Prostate gland (tissue), 2 donors: ENCODE data around the gene GPR31. TPM values are rescaled to one million over a fixed set of nuclear protein-coding genes. Genes with fewer than 3 reads are reported as not detected.
"Not testable (repeated sequence)": the region's sequence is repeated elsewhere in the genome, so short reads cannot be mapped to it uniquely, and the experiment has no call there.

ENCODE experiments used
- DNase-seq: peaks from one replicate; pipeline ENCODE4 v3.0.0-alpha.2; 2019; ENCODE audit warnings: low spot score
- H3K27ac ChIP-seq, 2 donors: fragments of 200-600 bp; sonication (generic); 2 replicates each; pipeline ENCODE4 v1.5.1; 2017 to 2019
- H3K27me3 ChIP-seq: fragments of 200-600 bp; sonication (generic); replicated peaks from 2 replicates; pipeline ENCODE4 v1.5.1; 2019; ENCODE audit not compliant: insufficient read depth
- H3K36me3 ChIP-seq, 2 donors: fragments of 200-600 bp; sonication (generic); 1 replicate in 1 of 2; 2 replicates in 1 of 2; pipeline versions ENCODE4 v1.5.1 to v1.8.1; 2017 to 2019
- H3K4me1 ChIP-seq: fragments of 200-600 bp; sonication (generic); replicated peaks from 2 replicates; pipeline ENCODE4 v1.5.1; 2019
- H3K4me3 ChIP-seq, 2 donors: fragments of 200-600 bp; sonication (generic); 2 replicates each; pipeline ENCODE4 v1.5.1; 2017 to 2019
- H3K9me3 ChIP-seq: fragments of 200-600 bp; sonication (generic); 2 replicates; pipeline ENCODE4 v1.5.1; 2017
- CTCF ChIP-seq, 4 experiments: fragments of 200-600 bp in 2 of 4; fragments of 450-650 bp in 2 of 4; sonication (generic) in 2 of 4; IDR thresholded peaks; 1 replicate in 3 of 4; 2 replicates in 1 of 4; pipeline ENCODE4 v1.5.1; 2016 to 2019; ENCODE audit warnings: antibody characterized with exemption in 4 of 4, mild to moderate bottlenecking in 2 of 4, moderate library complexity in 2 of 4
- POLR2A ChIP-seq: fragments of 450-650 bp; IDR thresholded peaks from one replicate; pipeline ENCODE4 v1.6.1; 2016; ENCODE audit warnings: antibody characterized with exemption, mild to moderate bottlenecking
- POLR2AphosphoS5 ChIP-seq: sonication (generic); formaldehyde crosslinking; IDR thresholded peaks from one replicate; pipeline ENCODE4 v1.6.1; 2017; ENCODE audit warnings: antibody characterized with exemption
- WGBS: methylation state at CpG from one replicate; pipeline ENCODE4 v1.1.5; 2018; 5-methylcytosine and 5-hydroxymethylcytosine counted together
- intact Hi-C: fragments of 100-400 bp; cut with DNase I; formaldehyde crosslinking; loops from one replicate; pipeline ENCODE4 v1.14.2; 2022
- total RNA-seq, 2 donors: library from RNA; depleted of rRNA; stranded (reverse); fragments of >200 nt; gene quantifications; one replicate each; pipeline ENCODE4 v1.1.0, GENCODE V29; 2016

The GPR31 gene
- total RNA-seq, 2 donors from 2014 or later: not detected

DNA sequence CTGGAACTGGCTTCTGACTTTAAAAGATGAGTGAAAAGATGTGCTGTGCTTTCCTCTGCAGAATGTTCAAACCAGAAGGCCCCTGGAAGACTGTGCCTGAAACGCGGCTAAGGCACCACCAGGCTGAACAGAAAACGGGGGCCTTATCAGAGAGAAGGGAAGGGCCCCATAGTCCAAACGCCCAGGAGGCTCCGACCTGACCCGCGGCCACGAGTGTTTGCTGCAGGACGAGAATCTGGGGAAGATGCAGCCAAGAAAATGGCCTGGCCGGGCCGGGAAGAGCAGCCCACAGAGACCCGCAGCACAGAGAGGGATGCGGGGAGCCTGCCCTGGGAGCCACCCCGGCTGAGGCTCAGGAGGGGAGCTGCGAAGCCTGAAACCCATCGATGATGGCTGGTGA, 10.5 kb upstream of the GPR31 start:
- intact Hi-C loops, H3K36me3 ChIP-seq, H3K4me1 ChIP-seq, H3K27me3 ChIP-seq, DNase-seq, H3K4me3 ChIP-seq, H3K9me3 ChIP-seq, H3K27ac ChIP-seq: not testable (repeated sequence)
- 79% methylated on average over 16 of the region's 16 CpGs for WGBS

DNA sequence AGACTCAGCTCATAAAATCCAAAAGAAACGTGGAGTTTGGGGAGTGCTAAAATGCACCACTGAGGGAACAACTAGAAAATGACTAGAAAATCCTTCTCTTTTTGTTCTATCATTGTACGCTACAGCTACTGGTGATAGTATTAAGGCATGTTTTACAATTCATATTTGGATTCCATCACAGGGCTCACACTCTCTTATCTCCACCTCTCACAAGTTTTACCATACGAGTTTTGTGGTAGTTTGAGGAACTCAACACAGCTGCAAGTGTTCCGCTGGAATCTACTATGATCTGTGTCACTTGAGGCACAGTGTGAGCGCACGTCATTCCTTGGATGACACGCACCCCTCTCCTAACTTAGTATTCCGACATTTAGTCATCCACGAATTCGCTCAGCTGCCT, 9.9 kb upstream of the GPR31 start:
- H3K9me3 ChIP-seq, H3K36me3 ChIP-seq, H3K27me3 ChIP-seq, intact Hi-C loops, H3K4me3 ChIP-seq, H3K4me1 ChIP-seq, H3K27ac ChIP-seq, DNase-seq: not testable (repeated sequence)
- WGBS: 90% methylated on average over 10 of the region's 10 CpGs

- no peak for DNase-seq
- no peaks in the 10 kb centered on the region for H3K36me3 ChIP-seq
- H3K4me3 ChIP-seq: no peak overlapping the region
- intact Hi-C loops: no loop called here
- H3K27me3 ChIP-seq: peaks cover 7% of the 10 kb centered on the region
- TF ChIP-seq POLR2A: no peak
- TF ChIP-seq POLR2AphosphoS5: no peak
- TF ChIP-seq CTCF (IDR thresholded peaks at IDR 0.05): no peak
- no peaks in the 10 kb centered on the region for H3K4me1 ChIP-seq
- H3K9me3 ChIP-seq: no peaks in the 10 kb centered on the region
- WGBS: 82% methylated on average over 2 of the region's 2 CpGs
- H3K27ac ChIP-seq: no peak overlapping the region
Observed at GRCh38 chr6:167165858-167166471, 8.2 kb upstream of the GPR31 start.

DNA sequence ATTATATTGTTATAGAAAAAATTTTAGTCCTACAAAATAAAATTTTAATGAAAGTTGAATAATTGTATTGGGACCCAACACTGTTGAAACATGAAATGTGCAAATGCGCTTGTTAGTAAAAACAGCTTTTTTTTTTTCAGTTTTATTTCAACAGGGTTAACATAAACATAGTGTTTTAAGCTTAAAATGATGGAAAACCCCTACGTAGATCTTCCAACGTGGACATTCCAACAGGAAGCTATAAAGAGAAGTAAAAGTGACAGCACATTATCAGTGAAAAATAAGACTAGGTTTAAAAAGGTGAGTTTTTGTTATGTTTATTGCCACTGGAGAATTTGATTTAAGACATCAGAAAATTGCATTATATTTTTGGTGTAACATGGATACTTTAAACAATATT, 6.5 kb upstream of the GPR31 start:
- no peak for DNase-seq
- Histone ChIP-seq H3K4me1 (no peaks in the 10 kb centered on the region), H3K9me3 (no peaks in the 10 kb centered on the region), H3K4me3 (no peak overlapping the region), H3K27me3 (peaks cover 7% of the 10 kb centered on the region), H3K27ac (no peak overlapping the region), H3K36me3 (no peaks in the 10 kb centered on the region)
- 62% methylated on average over 3 of the region's 3 CpGs for WGBS
- intact Hi-C loops: no loop called here
- TF ChIP-seq POLR2AphosphoS5 (no peak), CTCF (IDR thresholded peaks at IDR 0.05) (no peak), POLR2A (no peak)

DNA sequence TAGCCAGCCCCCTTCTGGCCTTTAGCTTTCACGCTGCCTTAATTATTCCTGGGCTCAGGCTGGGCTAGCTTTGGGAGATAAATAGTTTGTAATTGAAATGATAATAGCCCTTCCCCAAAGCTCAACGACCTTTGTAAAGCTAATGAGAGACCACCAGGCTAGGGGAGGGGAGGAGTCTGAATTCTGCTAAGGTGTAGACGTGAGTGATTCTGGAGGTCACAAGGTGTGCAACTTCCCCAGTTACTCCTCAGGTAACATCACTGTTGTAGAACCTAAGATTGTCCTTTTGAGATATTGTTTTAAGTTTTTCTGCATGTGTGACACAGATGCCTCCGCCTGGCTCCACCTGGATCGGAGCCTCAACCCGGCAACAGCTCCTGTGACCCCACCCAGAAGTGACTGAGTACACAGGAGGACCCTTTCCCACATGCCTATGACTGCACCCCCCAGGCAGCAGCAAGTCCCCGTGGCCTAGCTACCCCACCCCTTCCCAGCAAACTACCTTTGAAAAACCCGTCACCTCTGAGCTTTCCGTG, 5.8 kb upstream of the GPR31 start:
- no peaks in the 10 kb centered on the region for H3K9me3 ChIP-seq
- H3K4me1 ChIP-seq: no peaks in the 10 kb centered on the region
- DNase-seq: no peak
- TF ChIP-seq POLR2A: no peak
- TF ChIP-seq POLR2AphosphoS5: no peak
- no peak for TF ChIP-seq CTCF (IDR thresholded peaks at IDR 0.05)
- intact Hi-C loops: no loop called here
- no peaks in the 10 kb centered on the region for H3K36me3 ChIP-seq
- no peak overlapping the region for H3K27ac ChIP-seq
- H3K4me3 ChIP-seq: no peak overlapping the region
- WGBS: 70% methylated on average over 9 of the region's 9 CpGs
- peaks cover 7% of the 10 kb centered on the region for H3K27me3 ChIP-seq

- H3K4me1 ChIP-seq: no peaks in the 10 kb centered on the region
- H3K4me3 ChIP-seq: no peak overlapping the region
- TF ChIP-seq POLR2AphosphoS5: no peak
- no peak for TF ChIP-seq POLR2A
- no peak for TF ChIP-seq CTCF (IDR thresholded peaks at IDR 0.05)
- intact Hi-C loops: no loop called here
- no peak overlapping the region for H3K27ac ChIP-seq
- 90% methylated on average over 12 of the region's 12 CpGs for WGBS
- no peaks in the 10 kb centered on the region for H3K36me3 ChIP-seq
- no peak for DNase-seq
- H3K9me3 ChIP-seq: no peaks in the 10 kb centered on the region
- peaks cover 7% of the 10 kb centered on the region for H3K27me3 ChIP-seq
Observed at GRCh38 chr6:167162591-167162990, 4.8 kb upstream of the GPR31 start.
